ENCODE results near the gene CELF4. TPM values are rescaled to one million over a fixed set of nuclear protein-coding genes. Genes with fewer than 3 reads are reported as not detected.
A peak's percentile ranks its signal among the peaks of the same experiment; 100 is the strongest.

The CELF4 gene
- not detected in 2 replicates for total RNA-seq (2014; rRNA removed; shearing (Covaris generic))

- DNase-seq (ENCODE audit: low read depth), result peak; percentile 13
Measured at GRCh38 chr18:37565101-37565976, at the start of gene CELF4. TSS of gene CELF4 (minus strand) at chr18:37565798.

- no peak for DNase-seq (ENCODE audit: low read depth)
Measured at GRCh38 chr18:37613253-37613565, 47.6 kb upstream of the CELF4 start.

- DNase-seq (ENCODE audit: low read depth), result no peak
Measured at GRCh38 chr18:37612524-37613252, 47.1 kb upstream of the CELF4 start.

- no peak for DNase-seq (ENCODE audit: low read depth)
Measured at GRCh38 chr18:37611614-37612279, 46.1 kb upstream of the CELF4 start.

- no peak for DNase-seq (ENCODE audit: low read depth)
Measured at GRCh38 chr18:37608876-37609275, 43.3 kb upstream of the CELF4 start.

- no peak for DNase-seq (ENCODE audit: low read depth)
Measured at GRCh38 chr18:37607281-37607680, 41.7 kb upstream of the CELF4 start.

GRCh38 chr18:37604032-37604431 lies 38.4 kb upstream of the CELF4 start:
- no peak for DNase-seq (ENCODE audit: low read depth)

- DNase-seq (ENCODE audit: low read depth), result no peak
Measured at GRCh38 chr18:37598966-37599896, 33.6 kb upstream of the CELF4 start.

- DNase-seq (ENCODE audit: low read depth), result no peak
Measured at GRCh38 chr18:37598396-37598795, 32.8 kb upstream of the CELF4 start.

- no peak for DNase-seq (ENCODE audit: low read depth)
Measured at GRCh38 chr18:37590346-37590745, 24.7 kb upstream of the CELF4 start.

GRCh38 chr18:37588289-37588688 lies 22.7 kb upstream of the CELF4 start:
- no peak for DNase-seq (ENCODE audit: low read depth)

GRCh38 chr18:37586656-37587225 lies 21.1 kb upstream of the CELF4 start:
- peak; percentile 14 for DNase-seq (ENCODE audit: low read depth)

- no peak for DNase-seq (ENCODE audit: low read depth)
Measured at GRCh38 chr18:37584952-37585695, 19.5 kb upstream of the CELF4 start.

GRCh38 chr18:37584217-37584616 lies 18.6 kb upstream of the CELF4 start:
- no peak for DNase-seq (ENCODE audit: low read depth)

- no peak for DNase-seq (ENCODE audit: low read depth)
Measured at GRCh38 chr18:37582261-37582660, 16.7 kb upstream of the CELF4 start.

GRCh38 chr18:37578886-37579513 lies 13.4 kb upstream of the CELF4 start:
- DNase-seq (ENCODE audit: low read depth), result peak; percentile 16

- no peak for DNase-seq (ENCODE audit: low read depth)
Measured at GRCh38 chr18:37578182-37578678, 12.6 kb upstream of the CELF4 start.

- DNase-seq (ENCODE audit: low read depth), result no peak
Measured at GRCh38 chr18:37577051-37577611, 11.5 kb upstream of the CELF4 start.

GRCh38 chr18:37575646-37576045 lies 10.0 kb upstream of the CELF4 start:
- no peak for DNase-seq (ENCODE audit: low read depth)
